Esophagus squamous epithelium (tissue), 5 donors: Measurements from ENCODE around the gene SLC22A31. TPM values are rescaled to one million over a fixed set of nuclear protein-coding genes. Genes with fewer than 3 reads are reported as not detected.
A peak's percentile ranks its signal among the peaks of the same experiment; 100 is the strongest.

Source experiments
- DNase-seq: peaks from one replicate; lab custom pipeline; 2025; lab: John Stamatoyannopoulos, UW
- H3K27ac ChIP-seq, 4 donors: fragments of 200-600 bp; sonication (generic); one replicate each; pipeline ENCODE4 v1.5.1; 2016 to 2019; ENCODE audit warnings: mild to moderate bottlenecking in 1 of 4
- H3K27me3 ChIP-seq, 4 donors: fragments of 200-600 bp; sonication (generic); 1 replicate in 3 of 4; 2 replicates in 1 of 4; pipeline versions ENCODE4 v1.5.1 to v1.6.0; 2017 to 2021; ENCODE audit warnings: antibody characterized with exemption in 1 of 4
- H3K36me3 ChIP-seq, 3 donors: fragments of 200-600 bp; sonication (generic); one replicate each; pipeline ENCODE4 v1.5.1; 2016 to 2019
- H3K4me1 ChIP-seq, 3 donors: fragments of 200-600 bp; sonication (generic); one replicate each; pipeline ENCODE4 v1.5.1; 2017 to 2019
- H3K4me3 ChIP-seq, 4 donors: fragments of 200-600 bp; sonication (generic); 1 replicate in 3 of 4; 2 replicates in 1 of 4; pipeline ENCODE4 v1.5.1; 2016 to 2019; ENCODE audit warnings: mild to moderate bottlenecking in 2 of 4, moderate library complexity in 1 of 4
- H3K9me3 ChIP-seq, 3 donors: fragments of 200-600 bp; sonication (generic); one replicate each; pipeline ENCODE4 v1.5.1; 2016 to 2019
- POLR2A ChIP-seq, 4 donors: fragments of 450-650 bp; IDR thresholded peaks; one replicate each; pipeline ENCODE4 v1.6.1; 2017; ENCODE audit warnings: antibody characterized with exemption in 4 of 4, mild to moderate bottlenecking in 4 of 4, moderate library complexity in 3 of 4
- WGBS, 2 donors: methylation state at CpG; one replicate each; pipeline ENCODE4 v1.1.5; 2018; 5-methylcytosine and 5-hydroxymethylcytosine counted together
- intact Hi-C: fragments of 100-400 bp; cut with DNase I; formaldehyde crosslinking; loops from one replicate; pipeline ENCODE4 v1.15.0; 2022
- total RNA-seq, 4 donors: library from RNA; depleted of rRNA; stranded (reverse); fragments of >200 nt; gene quantifications; one replicate each; pipeline ENCODE4 v1.1.0, GENCODE V29; 2016
- TF ChIP-seq, protein P1 (sequence below), 6 experiments: fragments of 450-650 bp in 4 of 6; fragments of 200-600 bp in 2 of 6; sonication (generic) in 2 of 6; IDR thresholded peaks; one replicate each; pipeline ENCODE4 v1.5.1; 2016 to 2019; ENCODE audit warnings: antibody characterized with exemption in 6 of 6, mild to moderate bottlenecking in 4 of 6, moderate library complexity in 4 of 6
- donor health status: DM: yes; HTN: yes; CAD: no.

Gene SLC22A31
- total RNA-seq, 4 donors from 2014 or later, result not detected

DNA sequence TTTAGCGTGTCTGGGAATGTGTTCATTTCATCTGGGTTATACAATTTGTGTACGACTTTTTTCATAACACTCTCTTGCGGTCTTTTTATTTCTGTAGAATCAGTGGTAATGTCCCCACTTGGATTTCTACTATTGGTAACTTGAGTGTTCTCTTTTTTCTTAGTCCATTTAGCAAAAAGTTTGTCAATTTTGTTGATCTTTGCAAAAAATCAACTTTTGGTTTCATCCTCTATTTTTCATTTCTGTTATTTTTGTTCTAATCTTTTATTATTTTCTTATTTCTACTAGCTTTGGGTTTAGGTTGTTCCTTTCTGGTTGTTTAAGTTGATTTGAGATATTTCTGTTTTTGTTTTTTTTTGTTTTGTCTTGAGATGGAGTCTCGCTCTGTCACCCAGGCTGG is 7.7 kb upstream of the SLC22A31 start:
- Histone ChIP-seq H3K36me3 (no peaks in the 10 kb centered on the region), H3K27ac (no peak overlapping the region), H3K27me3 (peaks cover 0 to 47% (median 2%) of the 10 kb centered on the region in 4 donors), H3K4me3 (no peak overlapping the region), H3K9me3 (no peaks in the 10 kb centered on the region), H3K4me1 (no peaks in the 10 kb centered on the region)
- no peak for TF ChIP-seq POLR2A (IDR thresholded peaks at IDR 0.05)
- TF ChIP-seq, protein P1, sequence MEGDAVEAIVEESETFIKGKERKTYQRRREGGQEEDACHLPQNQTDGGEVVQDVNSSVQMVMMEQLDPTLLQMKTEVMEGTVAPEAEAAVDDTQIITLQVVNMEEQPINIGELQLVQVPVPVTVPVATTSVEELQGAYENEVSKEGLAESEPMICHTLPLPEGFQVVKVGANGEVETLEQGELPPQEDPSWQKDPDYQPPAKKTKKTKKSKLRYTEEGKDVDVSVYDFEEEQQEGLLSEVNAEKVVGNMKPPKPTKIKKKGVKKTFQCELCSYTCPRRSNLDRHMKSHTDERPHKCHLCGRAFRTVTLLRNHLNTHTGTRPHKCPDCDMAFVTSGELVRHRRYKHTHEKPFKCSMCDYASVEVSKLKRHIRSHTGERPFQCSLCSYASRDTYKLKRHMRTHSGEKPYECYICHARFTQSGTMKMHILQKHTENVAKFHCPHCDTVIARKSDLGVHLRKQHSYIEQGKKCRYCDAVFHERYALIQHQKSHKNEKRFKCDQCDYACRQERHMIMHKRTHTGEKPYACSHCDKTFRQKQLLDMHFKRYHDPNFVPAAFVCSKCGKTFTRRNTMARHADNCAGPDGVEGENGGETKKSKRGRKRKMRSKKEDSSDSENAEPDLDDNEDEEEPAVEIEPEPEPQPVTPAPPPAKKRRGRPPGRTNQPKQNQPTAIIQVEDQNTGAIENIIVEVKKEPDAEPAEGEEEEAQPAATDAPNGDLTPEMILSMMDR (IDR thresholded peaks at IDR 0.05), result no peak
- DNase-seq, result no peak
- intact Hi-C loops, result no loop called here
- 71 to 92% methylated on average over 4 of the region's 4 CpGs for WGBS, 2 donors

- Histone ChIP-seq H3K4me1 (peaks cover 6 to 28% (median 13%) of the 10 kb centered on the region in 3 donors), H3K27me3 (peaks cover 11 to 87% (median 24%) of the 10 kb centered on the region in 4 donors), H3K9me3 (no peaks in the 10 kb centered on the region), H3K27ac (no peak overlapping the region), H3K4me3 (peak overlapping the region in 3 of 4 donors; percentile 35 to 65 (median 43)), H3K36me3 (no peaks in the 10 kb centered on the region)
- TF ChIP-seq, protein P1 (IDR thresholded peaks at IDR 0.05), result no peak
- no peak for TF ChIP-seq POLR2A (IDR thresholded peaks at IDR 0.05)
- intact Hi-C loops, result no loop called here
- no peak for DNase-seq
- 64 to 70% methylated on average over 25 to 29 of the region's 49 CpGs for WGBS, 2 donors
Observed at GRCh38 chr16:89202422-89203215, 2.3 kb upstream of the SLC22A31 start.

GRCh38 chr16:89201439-89202377 is 1.4 kb upstream of the SLC22A31 start:
- Histone ChIP-seq H3K27ac (no peak overlapping the region), H3K27me3 (peaks cover 11 to 96% (median 24%) of the 10 kb centered on the region in 4 donors), H3K36me3 (no peaks in the 10 kb centered on the region), H3K4me1 (peaks cover 6 to 28% (median 13%) of the 10 kb centered on the region in 3 donors), H3K9me3 (no peaks in the 10 kb centered on the region), H3K4me3 (peak overlapping the region; percentile 18 to 65 (median 39))
- DNase-seq, result no peak
- intact Hi-C loops, result no loop called here
- TF ChIP-seq, protein P1 (IDR thresholded peaks at IDR 0.05), result no peak
- no peak for TF ChIP-seq POLR2A (IDR thresholded peaks at IDR 0.05)
- 0% methylated on average over 6 of the region's 111 CpGs; no CpG with 5 or more reads in 1 of the 2 donors for WGBS, 2 donors

DNA sequence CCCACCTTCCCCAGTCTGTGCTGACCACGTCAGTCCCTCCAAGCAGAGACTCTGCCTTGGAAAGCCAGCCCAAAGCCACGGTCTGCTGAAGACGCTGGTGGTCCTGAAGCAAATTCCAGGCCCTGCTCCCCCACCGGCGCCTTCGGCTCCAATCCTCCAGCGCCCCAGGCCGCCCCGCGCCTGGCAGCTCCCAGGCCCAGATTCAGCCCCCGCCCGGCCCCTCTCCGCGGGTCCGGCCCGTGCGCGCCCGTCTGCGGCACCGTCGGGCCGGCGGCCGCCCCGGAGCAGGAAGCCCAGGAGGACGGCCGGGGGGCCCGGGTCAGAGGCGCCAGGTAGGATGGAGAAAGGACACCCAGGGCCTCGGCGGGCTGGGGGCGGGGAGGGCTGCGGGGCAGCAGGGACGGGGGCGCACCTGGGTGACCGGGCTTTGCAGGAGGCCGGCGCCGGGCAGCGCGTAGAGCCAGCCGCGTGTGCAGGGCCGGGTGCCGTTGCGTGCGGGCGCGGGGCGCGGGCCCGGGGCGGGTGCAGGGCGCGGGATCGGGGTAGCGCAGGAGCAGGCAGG is 594 bp upstream of the SLC22A31 start:
- no peak for DNase-seq
- H3K27me3 ChIP-seq, result peaks cover 11 to 91% (median 24%) of the 10 kb centered on the region in 4 donors
- no peaks in the 10 kb centered on the region for H3K9me3 ChIP-seq
- no peak for TF ChIP-seq POLR2A (IDR thresholded peaks at IDR 0.05)
- TF ChIP-seq, protein P1 (IDR thresholded peaks at IDR 0.05), result no peak
- no peak overlapping the region for H3K27ac ChIP-seq
- H3K36me3 ChIP-seq, result no peaks in the 10 kb centered on the region
- intact Hi-C loops, result no loop called here
- WGBS, 2 donors, result 0 to 1% methylated on average over 2 to 14 of the region's 58 CpGs
- H3K4me1 ChIP-seq, result peaks cover 6 to 28% (median 13%) of the 10 kb centered on the region in 3 donors
- H3K4me3 ChIP-seq, result peak overlapping the region in 3 of 4 donors; percentile 19 to 65 (median 43)
